HT-29 (cell line): ENCODE data around the gene CUEDC1. TPM values are rescaled to one million over a fixed set of nuclear protein-coding genes. Genes with fewer than 3 reads are reported as not detected.

Source experiments
- DNase-seq: peaks from one replicate; pipeline ENCODE4 v3.0.0-alpha.2; 2015; ENCODE audit warnings: low spot score
- total RNA-seq: library from RNA; depleted of rRNA; stranded (reverse); fragments of >200 nt; shearing (Covaris generic); gene quantifications from 2 replicates; pipeline ENCODE4 v1.2.3, GENCODE V29; 2014

Gene CUEDC1
- total RNA-seq, 1 experiment from 2014 or later, result 37.6 TPM

DNA sequence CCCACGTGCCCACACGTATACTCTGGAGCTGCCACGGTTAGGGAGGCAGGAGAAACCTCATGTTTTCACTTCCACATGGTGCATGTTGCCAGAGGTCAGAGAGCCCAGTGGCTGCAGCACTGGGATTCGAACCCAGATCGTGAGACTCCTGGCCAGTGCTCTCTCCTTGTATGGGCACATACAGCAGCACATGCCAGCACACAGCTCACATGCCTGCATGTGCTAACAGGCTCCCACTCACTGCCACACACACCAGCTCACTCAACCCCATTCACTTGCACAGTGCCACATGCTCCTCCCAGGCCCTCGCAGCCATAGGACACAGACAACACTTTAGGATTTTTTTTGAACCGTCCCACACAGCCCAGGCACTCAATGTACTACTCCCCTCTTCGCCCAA lies 55.8 kb downstream of the CUEDC1 start:
- DNase-seq, result no peak

DNA sequence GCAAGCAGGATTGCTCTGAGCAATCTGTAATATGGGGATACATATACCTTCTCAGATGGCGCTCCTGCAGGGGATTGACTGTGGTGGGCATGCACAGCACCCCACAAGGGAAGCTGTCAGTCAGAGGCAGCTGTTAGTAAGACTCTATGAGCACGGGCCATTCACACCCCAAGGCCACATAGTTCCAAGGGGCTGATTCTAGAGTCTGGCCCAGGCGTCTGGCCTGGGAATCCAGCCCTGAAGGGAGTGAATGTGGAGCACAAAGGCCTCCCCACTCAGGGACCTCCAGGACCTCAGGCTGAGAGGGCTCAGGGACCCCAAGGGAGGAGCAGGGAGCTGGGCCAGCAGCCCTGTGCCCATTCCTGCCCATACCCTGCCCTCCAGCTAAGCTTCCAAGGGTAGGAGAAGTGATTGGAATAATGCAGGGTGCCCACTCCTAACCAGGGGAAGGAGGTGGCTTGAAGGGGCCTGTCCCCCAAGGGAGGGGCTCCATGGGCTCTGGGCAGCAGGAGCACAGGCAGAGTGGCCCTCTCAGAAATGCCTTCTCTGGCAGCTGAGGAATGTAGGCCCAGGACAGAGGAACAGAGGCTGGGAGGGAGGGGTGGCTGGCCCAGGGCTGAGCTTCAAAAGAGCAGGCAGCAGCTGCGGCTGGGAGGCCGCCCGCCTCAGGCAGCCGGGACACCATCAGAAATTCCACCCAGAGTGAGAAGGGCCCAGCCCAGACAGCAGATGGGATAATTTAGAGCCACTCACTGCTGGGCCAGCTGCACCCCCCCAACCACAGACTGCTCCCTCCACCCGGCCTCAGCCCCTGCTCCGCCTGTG lies 56.5 kb downstream of the CUEDC1 start:
- DNase-seq, result peak; percentile 60

DNA sequence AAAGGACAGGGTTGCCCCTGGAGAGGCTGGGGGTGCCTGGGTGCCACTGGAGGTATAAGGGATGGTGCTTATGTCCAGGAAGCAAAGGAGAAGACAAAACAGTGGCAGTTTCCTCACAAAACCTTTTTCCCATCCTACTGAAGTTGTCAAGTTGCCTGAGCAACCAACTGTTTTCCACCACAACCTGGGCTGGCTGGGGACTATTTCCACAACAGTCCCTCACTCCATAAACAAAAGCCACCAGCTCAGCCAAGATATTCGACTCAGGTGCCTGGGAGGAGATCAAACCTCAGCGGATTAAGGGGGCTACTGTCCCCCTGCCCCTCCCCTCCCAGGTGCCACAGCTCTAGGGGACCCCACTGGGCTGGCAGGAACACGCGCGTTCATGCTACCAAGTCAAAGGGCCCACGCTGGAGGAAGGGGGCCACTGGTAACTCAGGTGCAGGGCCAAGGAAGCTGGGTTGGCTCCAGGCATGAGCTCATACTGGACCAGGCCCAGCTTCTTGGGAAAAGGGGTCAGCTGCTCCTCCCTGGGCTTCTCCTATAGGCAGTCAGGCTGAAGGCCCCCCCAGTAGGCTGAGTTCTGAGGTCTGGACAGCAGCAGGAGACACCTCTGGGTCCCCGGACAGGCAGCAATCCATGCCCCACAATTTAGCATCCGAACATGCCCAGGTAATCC lies 59.7 kb downstream of the CUEDC1 start:
- no peak for DNase-seq

DNA sequence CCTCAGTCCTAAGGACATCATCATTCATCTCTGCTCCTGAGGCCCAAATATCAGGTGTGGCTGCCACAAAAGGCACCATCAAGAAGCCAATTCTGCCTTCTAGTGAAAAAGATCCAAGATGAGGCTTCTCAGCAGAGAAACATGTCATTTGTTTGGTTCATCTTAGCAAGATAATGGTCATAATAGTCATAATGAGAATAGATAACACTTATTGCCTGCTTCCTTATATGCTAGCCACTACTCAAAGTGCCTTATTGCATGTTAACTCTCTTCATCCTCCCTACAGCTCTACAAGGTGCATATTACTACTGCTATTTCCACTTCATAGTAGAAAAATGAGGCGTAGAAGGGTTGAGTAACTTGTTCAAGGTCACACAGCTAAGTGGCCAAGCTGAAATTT lies 60.4 kb downstream of the CUEDC1 start:
- DNase-seq, result no peak

DNA sequence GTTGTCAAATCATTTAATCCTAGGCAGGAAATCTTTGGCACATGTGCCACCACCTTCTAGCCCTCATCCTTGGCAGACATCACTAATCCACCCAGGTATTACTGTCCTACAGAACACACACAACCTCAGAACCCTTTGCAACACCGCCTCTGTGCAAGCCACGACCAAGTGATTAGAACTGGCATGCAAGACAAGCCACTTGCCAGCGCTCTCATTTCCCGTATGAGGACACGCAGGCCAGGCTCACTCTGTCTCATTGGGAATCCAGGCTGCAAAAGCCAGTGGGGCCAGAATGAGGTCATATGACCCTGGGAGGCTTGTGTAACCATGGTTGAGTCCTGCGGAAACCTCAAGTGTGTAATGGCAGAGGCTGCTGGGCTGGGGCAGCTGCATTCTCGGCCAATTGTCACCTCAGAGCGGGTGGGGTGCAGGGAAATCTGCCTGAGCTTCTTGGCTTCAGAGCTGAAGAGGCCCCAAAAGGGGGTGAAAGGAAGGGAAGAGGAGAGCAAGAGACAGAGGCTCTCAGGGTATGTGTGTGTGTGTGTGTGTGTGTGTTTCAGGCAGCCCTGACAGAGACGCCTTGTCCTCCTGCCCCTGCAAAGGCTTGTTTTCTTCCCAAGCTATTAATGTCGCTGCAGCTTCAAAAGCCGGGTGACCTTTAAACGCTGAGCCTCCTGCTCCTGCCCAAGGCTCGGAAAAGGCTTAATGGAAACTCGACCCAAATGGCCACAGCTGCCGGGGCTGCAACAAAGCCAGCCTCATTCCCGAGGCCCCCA lies 62.2 kb downstream of the CUEDC1 start:
- peak; percentile 92 for DNase-seq

DNA sequence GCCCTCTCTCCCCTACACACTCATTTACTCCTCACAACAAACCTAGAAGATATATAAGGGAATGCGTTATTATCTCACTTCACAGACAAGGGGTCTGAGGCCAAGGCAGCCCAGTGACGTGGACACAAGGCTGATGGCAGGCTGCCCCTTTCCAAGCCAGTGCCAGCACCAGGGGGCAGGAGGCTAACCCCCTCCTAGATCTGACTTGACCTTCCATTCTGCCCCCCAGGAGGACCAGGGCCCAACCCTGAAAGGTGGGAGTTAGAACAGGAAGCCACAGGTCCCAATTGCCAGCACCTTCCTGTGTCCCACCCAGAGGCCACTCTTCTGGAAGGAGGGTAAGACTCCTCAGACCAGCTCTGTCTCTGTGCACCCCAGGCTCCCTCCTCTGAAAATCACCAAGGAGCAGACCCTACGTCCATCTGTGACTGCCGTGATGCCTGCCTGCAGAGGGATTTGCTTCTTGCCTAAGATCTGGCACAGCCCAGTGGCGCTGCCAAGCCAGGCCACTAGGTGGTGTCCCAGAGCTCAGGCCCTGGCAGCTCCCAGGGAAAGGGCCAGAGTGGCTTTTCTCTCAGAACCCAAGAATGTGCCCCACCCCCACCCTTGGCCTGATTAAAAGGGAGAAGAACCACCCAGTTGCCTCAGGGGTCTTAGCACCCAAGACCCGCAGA lies 62.9 kb downstream of the CUEDC1 start:
- peak; percentile 93 for DNase-seq

DNA sequence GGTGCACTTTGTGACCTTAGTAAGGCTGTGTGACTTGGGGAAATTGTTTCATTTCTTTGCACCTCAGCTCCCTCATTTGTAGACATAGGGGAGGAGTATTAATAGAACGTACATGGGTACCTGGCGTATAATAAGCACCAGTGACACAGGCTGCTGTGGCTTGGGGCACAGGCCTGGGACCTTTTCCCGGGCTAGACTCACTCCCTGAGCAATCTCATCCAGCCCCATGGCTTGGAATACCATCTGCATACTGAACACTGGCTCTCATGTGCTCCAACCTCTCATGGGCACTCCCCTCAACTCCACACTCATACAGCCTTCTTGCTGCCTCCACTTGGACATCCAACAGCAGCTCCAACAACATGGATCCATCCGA lies 64.4 kb downstream of the CUEDC1 start:
- DNase-seq, result no peak

DNA sequence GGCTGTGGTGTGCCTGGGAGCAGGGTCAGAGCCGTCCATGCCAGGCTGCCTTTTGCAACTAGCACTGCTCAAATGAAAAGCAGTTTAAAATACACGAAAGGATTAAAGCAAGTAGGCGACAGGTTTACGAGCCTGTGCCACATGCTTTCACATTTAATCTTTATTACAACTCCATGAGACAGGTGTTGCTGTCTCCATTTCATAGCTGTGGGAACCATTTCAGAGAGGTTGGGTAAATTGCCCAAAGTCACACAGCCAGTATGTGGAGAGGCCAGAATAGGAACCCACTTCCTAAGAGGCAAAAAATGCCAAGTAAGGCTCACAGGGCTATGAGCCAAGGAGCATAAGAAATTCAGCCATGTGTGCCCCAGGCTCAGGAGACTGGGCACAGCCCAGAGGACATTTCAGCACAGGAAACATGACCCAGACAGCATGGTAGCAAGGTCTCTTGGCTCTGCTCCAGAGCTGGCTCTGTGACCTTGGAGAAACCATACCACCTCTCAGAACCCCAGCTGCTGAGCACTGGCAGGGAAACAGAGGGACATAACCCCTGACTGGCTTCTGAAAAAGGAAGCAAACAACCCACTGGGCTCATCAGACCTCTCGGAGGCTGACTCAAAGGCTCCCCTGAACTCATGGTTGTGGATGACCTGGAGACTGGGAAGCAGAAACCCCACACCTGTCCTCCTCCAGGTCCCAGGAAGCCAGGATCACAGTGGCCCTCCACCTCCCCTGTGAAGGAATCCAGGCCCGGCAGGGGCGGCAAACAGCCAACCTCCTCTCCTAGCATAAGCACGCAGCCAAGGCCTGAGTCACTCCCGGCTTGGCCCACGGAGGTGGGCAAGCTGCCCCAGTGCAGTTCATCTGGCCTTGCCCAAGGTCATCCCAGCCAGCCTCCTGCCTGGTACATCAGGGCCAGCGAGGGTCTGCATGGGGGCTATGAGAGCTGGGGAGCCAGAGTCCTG lies 65.0 kb downstream of the CUEDC1 start:
- no peak for DNase-seq

DNA sequence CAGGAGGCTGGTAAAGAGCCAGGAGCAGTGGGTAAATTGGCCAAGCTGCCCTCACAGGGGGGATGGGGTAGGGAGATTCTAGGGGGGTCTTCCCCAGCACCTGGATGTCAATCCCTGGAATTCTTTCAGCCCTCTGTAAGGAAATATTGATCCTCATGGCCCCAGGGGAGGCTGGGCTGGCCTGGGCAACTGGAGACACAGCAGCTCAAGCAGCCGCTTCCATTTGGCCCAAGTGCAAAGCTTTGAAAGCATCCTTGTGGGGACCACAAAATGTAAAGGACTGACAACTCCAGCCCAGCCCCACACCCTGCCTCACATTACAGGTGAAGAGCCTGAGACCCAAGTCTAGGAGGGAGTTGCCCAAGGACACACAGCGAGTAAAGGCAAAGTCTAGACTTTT lies 66.0 kb downstream of the CUEDC1 start:
- no peak for DNase-seq

DNA sequence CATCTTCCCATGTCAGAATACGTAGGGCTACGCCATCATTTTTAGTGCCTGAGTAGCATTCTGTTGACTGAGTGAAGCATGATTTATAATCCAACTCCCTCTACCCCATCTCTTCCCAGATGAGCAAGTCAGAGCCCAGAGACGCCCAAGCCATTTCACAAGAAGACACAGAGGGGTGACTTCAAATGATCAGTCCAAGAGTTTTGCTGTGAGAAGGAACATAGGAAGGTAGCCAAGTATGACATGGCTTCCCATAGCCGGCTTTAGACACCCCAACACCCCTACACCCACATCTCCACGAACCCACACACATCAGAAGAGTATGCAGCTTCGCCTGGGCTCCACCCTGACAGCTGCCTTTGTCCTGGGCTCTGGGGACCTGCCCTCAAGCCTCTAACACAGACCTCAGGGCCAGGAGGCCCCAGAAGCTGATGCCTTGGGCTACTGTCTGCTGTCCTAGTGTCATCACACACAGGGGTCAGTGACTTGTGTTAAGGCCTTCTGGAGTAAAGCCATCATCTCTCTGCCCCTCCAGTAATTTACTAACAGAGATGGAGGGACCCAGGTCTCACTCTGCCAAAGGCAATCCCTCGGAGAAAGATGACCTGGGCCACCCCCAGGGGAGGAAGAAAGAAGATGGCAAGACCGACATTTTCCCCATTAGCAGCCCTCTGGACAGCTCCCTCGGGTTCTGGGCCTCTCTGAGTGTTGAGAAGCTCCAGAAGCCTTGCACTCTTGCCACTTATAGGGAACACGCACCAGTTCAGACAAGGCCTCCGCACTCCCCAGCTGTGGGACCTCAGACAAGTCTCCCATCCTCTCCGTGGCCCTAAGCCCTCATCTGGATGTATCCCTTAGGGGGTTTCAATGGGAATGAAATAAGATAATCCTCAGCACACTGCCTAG lies 66.6 kb downstream of the CUEDC1 start:
- no peak for DNase-seq

DNA sequence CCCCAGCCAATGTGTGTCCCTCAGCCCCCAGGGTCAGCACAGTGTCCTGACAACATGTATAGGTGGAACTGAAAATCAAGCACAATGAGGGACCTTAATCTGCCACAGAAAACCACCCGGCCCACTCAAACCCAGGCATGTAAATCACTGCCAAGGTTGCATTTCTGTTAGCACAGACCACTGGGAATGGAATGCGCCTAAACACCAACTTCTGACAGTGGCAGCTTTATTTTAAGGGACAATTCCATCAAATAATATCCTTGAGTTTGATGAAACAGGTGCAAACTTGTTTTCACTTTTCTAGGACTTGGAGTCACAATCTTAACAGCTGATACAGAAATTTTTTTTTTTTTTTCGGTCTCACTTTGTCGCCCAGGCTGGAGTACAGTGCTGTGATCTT lies 68.1 kb downstream of the CUEDC1 start:
- no peak for DNase-seq

DNA sequence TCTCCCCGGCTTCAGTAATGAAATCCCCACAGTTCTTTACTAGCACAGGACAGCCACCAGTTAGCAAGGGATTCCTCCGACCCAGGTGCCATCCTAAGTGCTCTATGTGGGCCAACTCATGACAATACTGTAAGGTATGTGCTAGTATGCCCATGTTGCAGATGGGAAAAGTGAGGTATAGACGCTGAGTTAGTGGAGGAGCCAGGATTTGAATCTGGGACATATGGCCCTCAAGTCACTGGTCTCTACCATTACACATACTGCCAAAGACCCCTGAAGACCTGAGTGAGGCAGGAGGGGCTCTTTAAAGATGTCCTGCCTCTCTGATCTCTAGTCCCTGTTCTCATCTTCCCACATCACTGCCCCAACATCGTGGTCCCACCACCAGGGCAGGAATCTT lies 69.2 kb downstream of the CUEDC1 start:
- no peak for DNase-seq

DNA sequence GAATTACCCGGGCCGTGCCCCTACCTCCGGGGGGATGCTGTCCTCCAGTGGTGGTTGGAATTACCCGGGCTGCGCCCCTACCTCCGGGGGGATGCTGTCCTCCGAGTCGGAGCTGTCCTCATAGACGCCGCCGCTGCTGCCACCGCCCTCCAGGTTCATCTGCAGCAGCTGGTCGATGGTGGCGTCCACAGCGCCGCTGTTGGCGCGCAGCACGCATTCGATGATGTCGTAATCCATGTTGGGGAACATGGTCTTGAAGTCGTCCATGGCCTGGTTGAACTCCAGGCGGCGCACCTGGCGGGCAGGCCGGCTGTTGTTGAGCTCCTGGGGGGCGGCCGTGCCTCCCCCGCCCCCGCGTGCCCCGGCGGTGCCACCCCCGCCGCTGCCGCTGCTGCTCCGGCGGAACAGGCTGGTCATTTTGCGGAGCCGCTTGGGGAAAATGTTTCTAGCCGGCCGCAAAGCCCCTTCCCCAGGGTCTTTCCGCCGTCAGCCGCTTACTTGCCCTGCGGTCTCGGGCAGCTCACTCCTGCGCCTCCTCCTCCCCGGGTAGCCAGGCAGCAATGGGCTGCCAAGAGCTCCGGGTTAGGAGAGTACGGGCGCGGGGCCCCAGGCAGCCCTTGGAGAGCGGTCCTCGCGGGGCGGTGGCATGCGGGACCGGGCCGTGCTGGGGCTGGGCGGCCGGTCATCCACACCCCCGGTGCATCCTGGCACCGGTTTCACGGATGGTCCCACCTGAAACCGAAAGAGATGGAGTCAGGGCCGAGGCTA lies 69.9 kb downstream of the CUEDC1 start:
- DNase-seq, result no peak

DNA sequence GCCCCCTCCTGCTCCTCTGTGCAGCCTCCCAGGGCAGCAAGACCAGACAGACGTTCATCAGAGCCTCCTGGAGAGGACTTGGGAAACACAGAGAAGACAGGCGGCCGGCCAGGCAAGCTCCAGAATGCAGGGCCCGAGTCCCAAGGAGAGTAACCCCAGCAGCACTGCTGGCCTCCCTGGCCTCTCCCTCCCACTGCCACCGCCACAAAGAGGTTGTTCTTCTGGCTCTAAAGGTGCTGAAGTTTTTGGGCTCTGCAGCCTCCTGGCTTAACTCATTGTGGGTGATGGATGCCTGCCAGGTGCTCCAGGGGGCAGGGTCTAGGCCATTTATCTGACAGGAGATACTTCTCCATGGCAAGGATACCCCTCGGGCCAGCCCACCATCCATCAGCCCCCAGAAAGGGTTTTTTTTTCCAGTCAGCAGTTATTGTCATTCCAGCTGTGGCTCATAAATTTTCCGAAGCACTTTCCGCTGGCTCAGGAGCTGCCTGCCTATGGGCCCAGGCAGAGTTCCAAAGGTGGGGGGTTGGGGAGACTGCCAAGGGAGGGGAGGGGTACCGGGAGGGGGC lies 73.3 kb downstream of the CUEDC1 start:
- DNase-seq, result no peak

DNA sequence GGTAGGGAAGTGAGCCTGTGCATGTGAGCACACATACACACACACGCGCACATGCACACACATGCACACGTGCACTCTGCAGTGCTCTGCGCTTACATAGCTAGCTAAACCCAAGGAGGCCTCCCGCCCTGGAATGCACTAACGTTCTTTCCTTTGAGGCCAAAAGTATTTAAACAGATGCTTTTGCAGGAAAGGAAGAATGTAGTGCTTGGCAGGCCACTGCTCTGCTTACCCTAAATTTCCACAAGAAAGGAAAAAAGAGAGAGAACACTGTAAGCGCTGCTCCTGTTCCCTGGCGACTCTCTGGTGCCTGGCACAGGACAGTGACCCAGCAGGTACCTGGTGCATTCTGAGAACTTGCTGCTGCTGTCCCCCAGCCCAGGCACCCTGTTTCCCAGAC lies 74.1 kb downstream of the CUEDC1 start:
- DNase-seq, result no peak

DNA sequence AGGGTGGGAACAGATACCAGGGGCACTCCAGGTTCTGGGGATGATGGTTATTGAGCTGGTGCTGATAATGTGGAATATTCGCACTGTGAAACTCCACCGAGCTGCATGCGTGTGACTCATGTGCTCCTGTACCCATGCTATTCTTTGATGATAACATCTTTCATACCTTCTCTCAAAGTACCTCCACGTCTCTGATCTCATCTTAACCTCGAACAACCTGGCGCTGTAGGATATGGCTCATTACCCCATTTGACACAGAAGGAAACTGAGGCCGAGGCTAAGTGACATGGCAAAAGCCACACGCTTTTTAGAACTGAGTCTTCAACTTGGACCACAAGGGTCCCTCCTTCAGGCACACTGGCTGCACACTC lies 75.1 kb downstream of the CUEDC1 start:
- DNase-seq, result no peak

DNA sequence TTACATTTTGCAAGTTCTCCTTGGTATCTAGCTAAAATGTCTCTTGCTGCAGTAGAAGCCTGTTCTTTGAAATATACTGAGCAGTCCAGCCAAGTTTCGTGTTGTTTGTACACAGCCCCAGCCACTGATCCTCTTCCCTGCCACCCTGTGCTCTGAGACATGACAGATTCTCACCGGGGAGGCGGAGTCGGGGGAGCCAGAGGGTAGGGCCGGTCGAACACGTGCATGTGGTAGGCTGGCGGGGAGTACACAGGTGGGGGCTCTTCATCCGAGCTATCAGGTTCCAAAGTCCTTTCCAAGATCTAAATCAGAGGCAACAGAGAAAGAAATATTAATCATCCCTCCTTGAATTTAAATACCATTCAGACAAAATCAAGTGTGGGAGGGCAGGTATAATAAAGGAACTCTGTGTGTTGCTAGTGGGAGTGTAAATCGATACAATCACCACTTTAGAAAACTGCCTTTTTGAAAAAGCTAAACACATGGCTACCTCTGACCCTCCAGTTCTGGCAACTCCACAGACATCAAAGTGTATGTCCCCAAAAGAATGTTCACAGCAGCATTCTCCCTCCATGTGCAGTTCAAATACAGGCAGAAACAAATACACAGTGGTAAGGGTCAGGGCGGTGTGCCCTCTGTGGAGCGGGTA lies 75.7 kb downstream of the CUEDC1 start:
- DNase-seq, result peak; percentile 45

DNA sequence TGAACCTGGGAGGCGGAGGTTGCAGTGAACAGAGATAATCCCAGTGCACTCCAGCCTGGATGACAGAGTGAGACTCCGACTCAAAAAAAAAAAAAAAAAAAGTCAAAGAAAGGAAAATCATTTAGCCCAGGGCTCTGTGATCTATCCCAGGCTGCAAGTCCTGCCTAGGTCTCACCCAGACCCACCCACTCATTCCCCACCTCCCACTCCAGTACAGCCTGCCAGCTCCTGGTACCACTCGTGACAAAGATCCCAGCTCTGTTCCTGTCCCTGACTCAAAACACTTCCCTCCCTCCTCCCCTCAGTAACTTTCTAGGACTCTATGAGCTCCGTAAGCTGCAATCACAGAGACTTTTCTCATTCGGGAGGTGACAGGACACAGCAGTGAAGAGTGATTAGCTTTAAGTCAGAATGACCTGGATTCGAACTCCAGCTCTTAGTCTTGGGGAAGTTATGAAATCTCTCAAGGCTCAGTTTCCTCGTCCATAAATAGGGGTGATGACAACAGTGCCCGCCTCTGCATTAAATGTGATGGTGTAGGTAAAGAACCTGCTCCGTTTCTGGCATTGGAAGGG lies 77.3 kb downstream of the CUEDC1 start:
- DNase-seq, result no peak
